Liver (tissue), 9 donors: ENCODE measurements around the gene AMBRA1. TPM values are rescaled to one million over a fixed set of nuclear protein-coding genes. Genes with fewer than 3 reads are reported as not detected.

ENCODE experiments used
- DNase-seq: peaks from one replicate; pipeline ENCODE4 v3.0.0-alpha.2; 2017; ENCODE audit warnings: low spot score
- H3K27ac ChIP-seq, 2 donors: one replicate each; pipeline ENCODE4 v1.7.0; 2013; ENCODE audit warnings: inconsistent platforms in 2 of 2, low read length in 2 of 2, control low read depth in 1 of 2, low read depth in 1 of 2, mild to moderate bottlenecking in 1 of 2
- H3K27me3 ChIP-seq, 4 donors: one replicate each; pipeline versions ENCODE4 v1.6.1 to v1.7.0; 2013; ENCODE audit warnings: low read length in 3 of 4, inconsistent platforms in 1 of 4, mild to moderate bottlenecking in 1 of 4, moderate library complexity in 1 of 4; ENCODE audit not compliant: control insufficient read depth in 4 of 4, insufficient read depth in 4 of 4
- H3K36me3 ChIP-seq, 4 donors: one replicate each; pipeline versions ENCODE4 v1.6.1 to v1.7.0; 2013; ENCODE audit warnings: low read length in 3 of 4, mild to moderate bottlenecking in 3 of 4, low read depth in 1 of 4, moderate library complexity in 1 of 4; ENCODE audit not compliant: control insufficient read depth in 4 of 4, insufficient read depth in 3 of 4
- H3K4me1 ChIP-seq, 4 donors: one replicate each; pipeline versions ENCODE4 v1.6.1 to v1.7.0; 2013; ENCODE audit warnings: low read length in 3 of 4, mild to moderate bottlenecking in 3 of 4, moderate library complexity in 1 of 4; ENCODE audit not compliant: control insufficient read depth in 4 of 4, insufficient read depth in 4 of 4
- H3K4me3 ChIP-seq, 3 donors: one replicate each; pipeline versions ENCODE4 v1.6.1 to v1.7.0; 2013; ENCODE audit warnings: low read length in 3 of 3, control low read depth in 1 of 3, low read depth in 1 of 3, mild to moderate bottlenecking in 1 of 3
- H3K9ac ChIP-seq, 2 donors: one replicate each; pipeline ENCODE4 v1.7.0; 2013; ENCODE audit warnings: low read length in 2 of 2, mild to moderate bottlenecking in 2 of 2, moderate library complexity in 2 of 2, control low read depth in 1 of 2, low read depth in 1 of 2
- H3K9me3 ChIP-seq, 4 donors: one replicate each; pipeline versions ENCODE4 v1.6.1 to v1.7.0; 2013; ENCODE audit warnings: low read length in 3 of 4; ENCODE audit not compliant: control insufficient read depth in 4 of 4
- ATF3 ChIP-seq: IDR thresholded peaks from 2 replicates; pipeline ENCODE4 v1.6.1; 2016; ENCODE audit warnings: antibody characterized with exemption
- CTCF ChIP-seq: fragments of 150-350 bp; IDR thresholded peaks from 2 replicates; pipeline ENCODE4 v1.5.1; 2017; ENCODE audit warnings: improper control_type of control experiment, low read depth, low read length; ENCODE audit not compliant: missing input control
- EGR1 ChIP-seq, 2 donors: IDR thresholded peaks; 2 replicates each; pipeline ENCODE4 v1.6.1; 2016 to 2018; ENCODE audit warnings: antibody characterized with exemption in 2 of 2, low read depth in 2 of 2
- FOXA1 ChIP-seq: IDR thresholded peaks from 2 replicates; pipeline ENCODE4 v1.6.1; 2016; ENCODE audit warnings: antibody characterized with exemption
- FOXA2 ChIP-seq: IDR thresholded peaks from 2 replicates; pipeline ENCODE4 v1.6.1; 2016; ENCODE audit warnings: antibody characterized with exemption
- GABPA ChIP-seq, 2 donors: IDR thresholded peaks in 1 of 2; conservative IDR thresholded peaks in 1 of 2; 2 replicates each; pipeline ENCODE4 v1.6.1; 2016; ENCODE audit warnings: antibody characterized with exemption in 2 of 2, mild to moderate bottlenecking in 1 of 2, moderate library complexity in 1 of 2
- HNF4A ChIP-seq, 2 donors: conservative IDR thresholded peaks; 2 replicates each; pipeline ENCODE4 v1.6.1; 2016; ENCODE audit warnings: antibody characterized with exemption in 2 of 2, mild to moderate bottlenecking in 2 of 2
- JUND ChIP-seq, 2 donors: IDR thresholded peaks; 2 replicates each; pipeline ENCODE4 v1.6.1; 2016; ENCODE audit warnings: antibody characterized with exemption in 2 of 2
- MAX ChIP-seq: IDR thresholded peaks from 2 replicates; pipeline ENCODE4 v1.6.1; 2016; ENCODE audit warnings: antibody characterized with exemption
- NR2F2 ChIP-seq: IDR thresholded peaks from 2 replicates; pipeline ENCODE4 v1.6.1; 2016; ENCODE audit warnings: antibody characterized with exemption
- RAD21 ChIP-seq, 2 donors: IDR thresholded peaks; 2 replicates each; pipeline ENCODE4 v1.6.1; 2016; ENCODE audit warnings: antibody characterized with exemption in 2 of 2, mild to moderate bottlenecking in 2 of 2
- REST ChIP-seq: IDR thresholded peaks from 2 replicates; pipeline ENCODE4 v1.6.1; 2016; ENCODE audit warnings: antibody characterized with exemption, mild to moderate bottlenecking
- RXRA ChIP-seq, 2 donors: IDR thresholded peaks; 2 replicates each; pipeline ENCODE4 v1.6.1; 2017 to 2018; ENCODE audit warnings: antibody characterized with exemption in 2 of 2, mild to moderate bottlenecking in 1 of 2
- TAF1 ChIP-seq: conservative IDR thresholded peaks from 2 replicates; pipeline ENCODE4 v1.6.1; 2016; ENCODE audit warnings: antibody characterized with exemption, mild to moderate bottlenecking
- YY1 ChIP-seq: IDR thresholded peaks from 2 replicates; pipeline ENCODE4 v1.6.1; 2016; ENCODE audit warnings: antibody characterized with exemption, mild to moderate bottlenecking
- ZBTB33 ChIP-seq: IDR thresholded peaks from 2 replicates; pipeline ENCODE4 v1.6.1; 2016; ENCODE audit warnings: antibody characterized with exemption
- WGBS: extraction: QIAGEN DNeasy Blood & Tissue Kit; methylation state at CpG from one replicate; pipeline ENCODE4 v1.1.7; 2013; 5-methylcytosine and 5-hydroxymethylcytosine counted together
- polyA plus RNA-seq, 2 donors: library from polyadenylated mRNA; stranded (reverse) in 1 of 2; unstranded in 1 of 2; fragments of 200-250 nt in 1 of 2; fragments of >200 nt in 1 of 2; fragmentation: Nextera tagmentation in 1 of 2; extraction: Ambion mirVana in 1 of 2; gene quantifications; one replicate each; pipeline versions ENCODE4 v1.2.1 to v1.2.3, GENCODE V29; 2013 to 2015
- total RNA-seq, 2 donors: library from RNA; depleted of rRNA; stranded (reverse); fragments of >200 nt; gene quantifications; one replicate each; pipeline ENCODE4 v1.2.3, GENCODE V29; 2014
- donor health status: healthy.
- donor health status: healthy.
- donor health status: healthy.
- donor health status: healthy.
- donor health status: healthy.

The AMBRA1 gene
- total and polyA plus RNA-seq, 4 donors = 3.7 to 25.7 (median 15.1) TPM

- DNase-seq = no peak
- whole genome bisulfite sequencing = 87% methylated on average over 9 of the region's 9 CpGs
- Histone ChIP-seq H3K27me3 (no peaks in the 10 kb centered on the region), H3K4me3 (no peak overlapping the region), H3K9ac (no peak overlapping the region), H3K9me3 (no peaks in the 10 kb centered on the region), H3K27ac (no peak overlapping the region), H3K4me1 (peaks cover 0 to 21% (median 12%) of the 10 kb centered on the region in 4 donors), H3K36me3 (peaks cover 0 to 5% (median 0%) of the 10 kb centered on the region in 4 donors)
- no peak for TF ChIP-seq TAF1
- no peak for TF ChIP-seq RAD21 (IDR thresholded peaks at IDR 0.05)
- TF ChIP-seq GABPA (IDR thresholded peaks at IDR 0.05 in 1 of 2, conservative IDR thresholded peaks at IDR 0.05 in 1 of 2) = no peak
- no peak for TF ChIP-seq ATF3
- TF ChIP-seq NR2F2 = no peak
- TF ChIP-seq RXRA (IDR thresholded peaks at IDR 0.05) = no peak
- no peak for TF ChIP-seq FOXA1
- no peak for TF ChIP-seq MAX
- no peak for TF ChIP-seq JUND (IDR thresholded peaks at IDR 0.05)
- TF ChIP-seq EGR1 (IDR thresholded peaks at IDR 0.05; ENCODE audit: low read depth in 2 of 2) = no peak
- no peak for TF ChIP-seq YY1
- no peak for TF ChIP-seq CTCF
- no peak for TF ChIP-seq HNF4A (conservative IDR thresholded peaks at IDR 0.05)
- no peak for TF ChIP-seq ZBTB33
- no peak for TF ChIP-seq REST
- TF ChIP-seq FOXA2 = no peak
Measured at GRCh38 chr11:46364056-46364455, 229.8 kb downstream of the AMBRA1 start.
